Purkinje cell (primary cell): ENCODE data around the gene PSMD8. TPM values are rescaled to one million over a fixed set of nuclear protein-coding genes. Genes with fewer than 3 reads are reported as not detected.

Experiments
- polyA plus RNA-seq: library from polyadenylated mRNA; unstranded; fragments of >200 nt; fragmentation: Nextera tagmentation; gene quantifications from 2 replicates; pipeline ENCODE4 v1.2.1, GENCODE V29; 2014

PSMD8 gene
- polyA plus RNA-seq: 98.1 and 111 TPM in 2 replicates

GRCh38 chr19:38374332-38375097 lies at the start of gene PSMD8:
TSS of gene PSMD8 (plus strand) at chr19:38374571. CDS start at chr19:38374602, 31 bp downstream.

GRCh38 chr19:38387550-38388348 lies 13.4 kb downstream of the PSMD8 start, which contains the start of gene GGN:
TSS of gene GGN (minus strand) at chr19:38388034. CDS start at chr19:38387261, 773 bp downstream.

GRCh38 chr19:38388349-38389100 lies 14.2 kb downstream of the PSMD8 start, which contains the start of gene SPRED3:
TSS of gene SPRED3 (plus strand) at chr19:38388697. CDS start at chr19:38390303, 1,606 bp downstream.

GRCh38 chr19:38402967-38403674 lies 28.8 kb downstream of the PSMD8 start, which contains the start of gene FAM98C:
TSS of gene FAM98C (plus strand) at chr19:38403093. CDS start at chr19:38403154, 61 bp downstream.

GRCh38 chr19:38425810-38426466 lies 51.6 kb downstream of the PSMD8 start, which contains the start of gene RASGRP4:
TSS of gene RASGRP4 (minus strand) at chr19:38426219. CDS start at chr19:38426091, 128 bp downstream.

GRCh38 chr19:38433268-38433733 lies 58.9 kb downstream of the PSMD8 start, which contains the start of gene RYR1:
TSS of gene RYR1 (plus strand) at chr19:38433691. CDS start at chr19:38433830, 139 bp downstream.

Other genes with a start within 250 kb of the PSMD8 start
- gene DPF1, start 150.3 kb upstream of the PSMD8 start, polyA plus RNA-seq: 0.87 TPM in 1 of 2 replicates, not detected in the other
- 1.3 TPM in 1 of 2 replicates, not detected in the other for gene PPP1R14A, start 118.2 kb upstream of the PSMD8 start, polyA plus RNA-seq
- 86.8 and 104 TPM in 2 replicates for gene SPINT2, start 110.0 kb upstream of the PSMD8 start, polyA plus RNA-seq
- gene C19orf33, start 70.3 kb upstream of the PSMD8 start, polyA plus RNA-seq: not detected in 2 replicates
- 40.3 and 41.9 TPM in 2 replicates for gene YIF1B, start 58.6 kb upstream of the PSMD8 start, polyA plus RNA-seq
- not detected in 2 replicates for gene KCNK6, start 54.7 kb upstream of the PSMD8 start, polyA plus RNA-seq
- 0.39 TPM in 1 of 2 replicates, not detected in the other for gene CATSPERG, start 38.7 kb upstream of the PSMD8 start, polyA plus RNA-seq
- gene GGN, start 13.5 kb downstream of the PSMD8 start, polyA plus RNA-seq: not detected in 2 replicates
- 0.62 and 1.1 TPM in 2 replicates for gene SPRED3, start 14.1 kb downstream of the PSMD8 start, polyA plus RNA-seq
- gene FAM98C, start 28.5 kb downstream of the PSMD8 start, polyA plus RNA-seq: 2.2 and 6.1 TPM in 2 replicates
- gene RASGRP4, start 51.6 kb downstream of the PSMD8 start, polyA plus RNA-seq: 0.17 TPM in 1 of 2 replicates, not detected in the other
- 6.9 and 9.2 TPM in 2 replicates for gene RYR1, start 59.1 kb downstream of the PSMD8 start, polyA plus RNA-seq
- gene MAP4K1, start 243.4 kb downstream of the PSMD8 start, polyA plus RNA-seq: not detected in 2 replicates
- 469 and 501 TPM in 2 replicates for gene EIF3K, start 244.6 kb downstream of the PSMD8 start, polyA plus RNA-seq